Stomach (tissue), 9 donors: ENCODE data around the gene ZFP1. TPM values are rescaled to one million over a fixed set of nuclear protein-coding genes. Genes with fewer than 3 reads are reported as not detected.
A peak's percentile ranks its signal among the peaks of the same experiment; 100 is the strongest.

Experiments used
- DNase-seq, 2 donors: peaks; one replicate each; pipeline versions ENCODE4 v3.0.0 to v3.0.0-alpha.2; 2013 to 2019
- H3K27ac ChIP-seq, 5 donors: fragments of 200-600 bp in 4 of 5; sonication (generic) in 4 of 5; one replicate each; pipeline ENCODE4 v1.5.1; 2013 to 2019; ENCODE audit warnings: mild to moderate bottlenecking in 1 of 5, moderate library complexity in 1 of 5
- H3K27me3 ChIP-seq, 3 donors: fragments of 200-600 bp; sonication (generic); one replicate each; pipeline ENCODE4 v1.5.1; 2017 to 2019; ENCODE audit warnings: mixed run types in 1 of 3
- H3K36me3 ChIP-seq, 4 donors: fragments of 200-600 bp; sonication (generic); 1 replicate in 3 of 4; 2 replicates in 1 of 4; pipeline ENCODE4 v1.5.1; 2016 to 2019
- H3K4me1 ChIP-seq, 4 donors: fragments of 200-600 bp; sonication (generic); one replicate each; pipeline ENCODE4 v1.5.1; 2016 to 2019
- H3K4me3 ChIP-seq, 4 donors: fragments of 200-600 bp; sonication (generic) in 3 of 4; one replicate each; pipeline ENCODE4 v1.5.1; 2016 to 2019; ENCODE audit warnings: mild to moderate bottlenecking in 1 of 4
- H3K9me3 ChIP-seq, 4 donors: fragments of 200-600 bp; sonication (generic); one replicate each; pipeline ENCODE4 v1.5.1; 2016 to 2019
- CTCF ChIP-seq, 7 experiments: fragments of 450-650 bp in 4 of 7; fragments of 200-600 bp in 3 of 7; sonication (generic) in 3 of 7; IDR thresholded peaks; one replicate each; pipeline ENCODE4 v1.5.1; 2016 to 2019; ENCODE audit warnings: antibody characterized with exemption in 7 of 7, control low read depth in 2 of 7, mild to moderate bottlenecking in 1 of 7
- EP300 ChIP-seq: sonication (generic); formaldehyde crosslinking; IDR thresholded peaks from one replicate; pipeline ENCODE4 v1.6.1; 2017; ENCODE audit warnings: antibody characterized with exemption
- POLR2A ChIP-seq, 4 donors: fragments of 450-650 bp; IDR thresholded peaks; one replicate each; pipeline ENCODE4 v1.6.1; 2016; ENCODE audit warnings: antibody characterized with exemption in 4 of 4, control low read depth in 2 of 4, mild to moderate bottlenecking in 1 of 4, moderate library complexity in 1 of 4
- POLR2AphosphoS5 ChIP-seq, 3 donors: sonication (generic); formaldehyde crosslinking; IDR thresholded peaks; one replicate each; pipeline ENCODE4 v1.6.1; 2016; ENCODE audit warnings: antibody characterized with exemption in 3 of 3
- WGBS, 5 donors: extraction: QIAGEN DNeasy Blood & Tissue Kit in 3 of 5; methylation state at CpG; one replicate each; pipeline versions ENCODE4 v1.1.5 to v1.1.7; 2013 to 2018; 5-methylcytosine and 5-hydroxymethylcytosine counted together
- intact Hi-C: fragments of 100-400 bp; cut with DNase I; formaldehyde crosslinking; loops from one replicate; pipeline ENCODE4 v1.15.1; 2023; ENCODE audit warnings: low total_unique reads
- polyA plus RNA-seq, 3 donors: library from polyadenylated mRNA; stranded (reverse); fragments of 200-250 nt; gene quantifications; one replicate each; pipeline ENCODE4 v1.2.3, GENCODE V29; 2013
- total RNA-seq, 5 donors: library from RNA; depleted of rRNA; stranded (reverse); fragments of >200 nt; gene quantifications; one replicate each; pipeline versions ENCODE4 v1.1.0 to v1.2.3, GENCODE V29; 2014 to 2016
- donor health status: healthy with polysubstance abuse.
- donor health status: Bipolar disorder and iron deficiency.
- donor health status: healthy.

The ZFP1 gene
- total and polyA plus RNA-seq, 8 donors: 2.7 to 29.2 (median 5.2) TPM; not detected in 1

GRCh38 chr16:75111961-75112733 lies 36.2 kb upstream of the ZFP1 start:
- Histone ChIP-seq H3K9me3 (no peaks in the 10 kb centered on the region), H3K4me1 (peaks cover 49 to 91% (median 80%) of the 10 kb centered on the region in 4 donors), H3K36me3 (peaks cover 0 to 22% (median 13%) of the 10 kb centered on the region in 4 donors), H3K4me3 (no peak overlapping the region), H3K27ac (peak overlapping the region in 4 of 5 donors; percentile 81 to 86 (median 85)), H3K27me3 (no peaks in the 10 kb centered on the region)
- DNase-seq: peak in 1 of 2 donors; percentile 50
- 48 to 66% (median 58%) methylated on average over 25 to 26 of the region's 26 CpGs for WGBS, 5 donors
- intact Hi-C loops: loop anchor here (5.0 kb wide), 1 partner anchor 115 kb away; the partner anchor contains the start of gene ZNRF1
- no peak for TF ChIP-seq POLR2AphosphoS5 (IDR thresholded peaks at IDR 0.05)
- no peak for TF ChIP-seq CTCF (IDR thresholded peaks at IDR 0.05)
- TF ChIP-seq POLR2A (IDR thresholded peaks at IDR 0.05): no peak
- TF ChIP-seq EP300: no peak

- Histone ChIP-seq H3K9me3 (no peaks in the 10 kb centered on the region), H3K4me1 (peaks cover 44 to 86% (median 72%) of the 10 kb centered on the region in 4 donors), H3K27me3 (no peaks in the 10 kb centered on the region), H3K4me3 (no peak overlapping the region), H3K27ac (peak overlapping the region in 2 of 5 donors; percentile 85 to 86), H3K36me3 (peaks cover 0 to 22% (median 13%) of the 10 kb centered on the region in 4 donors)
- peak in 1 of 2 donors; percentile 51 for DNase-seq
- 54 to 63% (median 55%) methylated on average over 12 to 14 of the region's 14 CpGs for WGBS, 5 donors
- intact Hi-C loops: loop anchor here (5.0 kb wide), 1 partner anchor 116 kb away; the partner anchor contains the start of gene ZNRF1
- TF ChIP-seq CTCF (IDR thresholded peaks at IDR 0.05) (no peak), EP300 (no peak), POLR2AphosphoS5 (IDR thresholded peaks at IDR 0.05) (no peak), POLR2A (IDR thresholded peaks at IDR 0.05) (no peak)
Measured at GRCh38 chr16:75112734-75113491, 35.4 kb upstream of the ZFP1 start.

GRCh38 chr16:75113541-75114121 lies 34.7 kb upstream of the ZFP1 start:
- no peak for DNase-seq

More at GRCh38 chr16:75113541-75114121, 34.7 kb upstream of the ZFP1 start:
- intact Hi-C loops: loop anchor here (5.0 kb wide), 1 partner anchor 116 kb away; the partner anchor contains the start of gene ZNRF1
- no peak overlapping the region for H3K4me3 ChIP-seq
- H3K4me1 ChIP-seq: peaks cover 42 to 78% (median 66%) of the 10 kb centered on the region in 4 donors
- no peak overlapping the region for H3K27ac ChIP-seq
- H3K9me3 ChIP-seq: no peaks in the 10 kb centered on the region
- 75 to 89% (median 81%) methylated on average over 7 to 20 of the region's 20 CpGs for WGBS, 5 donors
- no peak for TF ChIP-seq CTCF (IDR thresholded peaks at IDR 0.05)
- TF ChIP-seq EP300: no peak
- no peak for TF ChIP-seq POLR2AphosphoS5 (IDR thresholded peaks at IDR 0.05)
- no peak for TF ChIP-seq POLR2A (IDR thresholded peaks at IDR 0.05)
- H3K27me3 ChIP-seq: no peaks in the 10 kb centered on the region
- H3K36me3 ChIP-seq: peaks cover 0 to 22% (median 13%) of the 10 kb centered on the region in 4 donors
